Activated CD8-positive, alpha-beta memory T cell treated with anti-CD3 and anti-CD28 coated beads for 1 hour (primary cell): Measurements from ENCODE around the gene INO80D.
"Not testable (repeated sequence)": the region's sequence is repeated elsewhere in the genome, so short reads cannot be mapped to it uniquely, and the experiment has no call there.

Source experiments
- DNase-seq, 2 donors: peaks; one replicate each; pipeline ENCODE4 v3.0.0-alpha.2; 2020; ENCODE audit warnings: low read depth in 1 of 2; ENCODE audit errors: extremely low read depth in 1 of 2

Gene INO80D

GRCh38 chr2:206083602-206084438 is 2.2 kb downstream of the INO80D start:
- DNase-seq: no peak

- no peak for DNase-seq
Measured at GRCh38 chr2:206082298-206082843, 3.6 kb downstream of the INO80D start.

GRCh38 chr2:206080927-206081326 is 5.0 kb downstream of the INO80D start:
- no peak for DNase-seq

- DNase-seq: no peak
Measured at GRCh38 chr2:206079699-206080465, 6.1 kb downstream of the INO80D start.

- not testable (repeated sequence) for DNase-seq
Measured at GRCh38 chr2:206077879-206078278, 8.1 kb downstream of the INO80D start.

- no peak for DNase-seq
Measured at GRCh38 chr2:206075113-206075512, 10.9 kb downstream of the INO80D start.

GRCh38 chr2:206071807-206072206 is 14.2 kb downstream of the INO80D start:
- DNase-seq: no peak

- no peak for DNase-seq
Measured at GRCh38 chr2:206069417-206069816, 16.6 kb downstream of the INO80D start.

- no peak for DNase-seq
Measured at GRCh38 chr2:206068207-206068606, 17.8 kb downstream of the INO80D start.

GRCh38 chr2:206064077-206064476 is 21.9 kb downstream of the INO80D start:
- DNase-seq: no peak

GRCh38 chr2:206063635-206064034 is 22.3 kb downstream of the INO80D start:
- DNase-seq: no peak

- no peak for DNase-seq
Measured at GRCh38 chr2:206062724-206063123, 23.2 kb downstream of the INO80D start.

GRCh38 chr2:206056286-206056685 is 29.7 kb downstream of the INO80D start:
- DNase-seq: no peak

- no peak for DNase-seq
Measured at GRCh38 chr2:206054952-206055351, 31.0 kb downstream of the INO80D start.

GRCh38 chr2:206051912-206052311 is 34.1 kb downstream of the INO80D start:
- no peak for DNase-seq

GRCh38 chr2:206049392-206049791 is 36.6 kb downstream of the INO80D start:
- no peak for DNase-seq

GRCh38 chr2:206045251-206045650 is 40.7 kb downstream of the INO80D start:
- DNase-seq: no peak

- no peak for DNase-seq
Measured at GRCh38 chr2:206040525-206040924, 45.4 kb downstream of the INO80D start.

GRCh38 chr2:206035393-206035792 is 50.6 kb downstream of the INO80D start:
- DNase-seq: not testable (repeated sequence)

- DNase-seq: not testable (repeated sequence)
Measured at GRCh38 chr2:206033452-206033851, 52.5 kb downstream of the INO80D start.

GRCh38 chr2:206031950-206032567 is 53.9 kb downstream of the INO80D start:
- DNase-seq: no peak
